ENCODE data around the gene IL4.

DNA sequence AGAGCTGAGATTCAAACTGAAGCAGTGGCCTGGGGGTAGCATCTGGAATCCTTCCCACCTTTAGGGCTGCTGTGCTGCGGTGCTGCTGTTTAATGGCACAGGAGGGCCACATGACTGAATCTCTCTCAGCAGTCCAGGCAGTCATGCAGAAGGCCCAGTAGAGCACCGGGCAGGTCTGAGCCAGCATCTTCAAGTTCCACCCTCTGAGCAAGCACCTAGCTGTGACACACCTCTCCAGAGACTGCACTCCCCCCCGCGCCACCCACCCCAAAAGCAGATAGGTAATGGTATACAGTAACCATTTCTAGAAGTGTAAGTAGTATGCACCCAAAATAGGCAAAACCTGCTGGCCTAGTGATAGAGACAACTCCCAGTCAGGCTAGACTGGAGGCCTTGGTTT is 8.2 kb downstream of the IL4 start:
- TF ChIP-seq CREB1 (CRISPR knock-in tag; IDR thresholded peaks at IDR 0.05), result no peak
- TF ChIP-seq, protein P1, sequence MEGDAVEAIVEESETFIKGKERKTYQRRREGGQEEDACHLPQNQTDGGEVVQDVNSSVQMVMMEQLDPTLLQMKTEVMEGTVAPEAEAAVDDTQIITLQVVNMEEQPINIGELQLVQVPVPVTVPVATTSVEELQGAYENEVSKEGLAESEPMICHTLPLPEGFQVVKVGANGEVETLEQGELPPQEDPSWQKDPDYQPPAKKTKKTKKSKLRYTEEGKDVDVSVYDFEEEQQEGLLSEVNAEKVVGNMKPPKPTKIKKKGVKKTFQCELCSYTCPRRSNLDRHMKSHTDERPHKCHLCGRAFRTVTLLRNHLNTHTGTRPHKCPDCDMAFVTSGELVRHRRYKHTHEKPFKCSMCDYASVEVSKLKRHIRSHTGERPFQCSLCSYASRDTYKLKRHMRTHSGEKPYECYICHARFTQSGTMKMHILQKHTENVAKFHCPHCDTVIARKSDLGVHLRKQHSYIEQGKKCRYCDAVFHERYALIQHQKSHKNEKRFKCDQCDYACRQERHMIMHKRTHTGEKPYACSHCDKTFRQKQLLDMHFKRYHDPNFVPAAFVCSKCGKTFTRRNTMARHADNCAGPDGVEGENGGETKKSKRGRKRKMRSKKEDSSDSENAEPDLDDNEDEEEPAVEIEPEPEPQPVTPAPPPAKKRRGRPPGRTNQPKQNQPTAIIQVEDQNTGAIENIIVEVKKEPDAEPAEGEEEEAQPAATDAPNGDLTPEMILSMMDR (IDR thresholded peaks at IDR 0.05), result no peak
- TF ChIP-seq, protein P2, sequence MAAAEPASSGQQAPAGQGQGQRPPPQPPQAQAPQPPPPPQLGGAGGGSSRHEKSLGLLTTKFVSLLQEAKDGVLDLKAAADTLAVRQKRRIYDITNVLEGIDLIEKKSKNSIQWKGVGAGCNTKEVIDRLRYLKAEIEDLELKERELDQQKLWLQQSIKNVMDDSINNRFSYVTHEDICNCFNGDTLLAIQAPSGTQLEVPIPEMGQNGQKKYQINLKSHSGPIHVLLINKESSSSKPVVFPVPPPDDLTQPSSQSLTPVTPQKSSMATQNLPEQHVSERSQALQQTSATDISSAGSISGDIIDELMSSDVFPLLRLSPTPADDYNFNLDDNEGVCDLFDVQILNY (CRISPR knock-in tag; IDR thresholded peaks at IDR 0.05), result no peak

Measured in WTC11 (cell line).